ENCODE results near the gene CHADL.

The CHADL gene

GRCh38 chr22:41229730-41230400 is 10.9 kb downstream of the CHADL start:
- DNase-seq, result no peak

- DNase-seq, result no peak
Observed at GRCh38 chr22:41229215-41229614, 11.5 kb downstream of the CHADL start.

- DNase-seq, result no peak
Observed at GRCh38 chr22:41226723-41227655, 13.7 kb downstream of the CHADL start.

GRCh38 chr22:41223535-41223934 is 17.2 kb downstream of the CHADL start:
- DNase-seq, result no peak

GRCh38 chr22:41222846-41223507 is 17.8 kb downstream of the CHADL start:
- DNase-seq, result no peak

- DNase-seq, result peak; percentile 61
Observed at GRCh38 chr22:41217553-41218157, 23.1 kb downstream of the CHADL start.

- no peak for DNase-seq
Observed at GRCh38 chr22:41216984-41217383, 23.7 kb downstream of the CHADL start.

- DNase-seq, result no peak
Observed at GRCh38 chr22:41215926-41216325, 24.8 kb downstream of the CHADL start.

GRCh38 chr22:41215409-41215808 is 25.3 kb downstream of the CHADL start:
- DNase-seq, result no peak

GRCh38 chr22:41206719-41207118 is 34.0 kb downstream of the CHADL start:
- no peak for DNase-seq

GRCh38 chr22:41204992-41205900 is 35.5 kb downstream of the CHADL start, which contains the start of gene L3MBTL2:
Gene L3MBTL2 (plus strand): TSS chr22:41205312. CDS start chr22:41205363, 51 bp downstream.
- DNase-seq, result peak; percentile 97

- DNase-seq, result no peak
Observed at GRCh38 chr22:41204066-41204465, 36.7 kb downstream of the CHADL start.

- no peak for DNase-seq
Observed at GRCh38 chr22:41203118-41203517, 37.6 kb downstream of the CHADL start.

GRCh38 chr22:41201141-41201540 is 39.6 kb downstream of the CHADL start:
- DNase-seq, result no peak

- DNase-seq, result peak; percentile 38
Observed at GRCh38 chr22:41198027-41198580, 42.6 kb downstream of the CHADL start.

- DNase-seq, result peak; percentile 80
Observed at GRCh38 chr22:41197038-41197972, 43.4 kb downstream of the CHADL start.

GRCh38 chr22:41193829-41194228 is 46.9 kb downstream of the CHADL start:
- DNase-seq, result no peak

- no peak for DNase-seq
Observed at GRCh38 chr22:41191467-41191866, 49.3 kb downstream of the CHADL start.

GRCh38 chr22:41184679-41185078 is 56.1 kb downstream of the CHADL start:
- DNase-seq, result no peak

Data from EL (cell line).